Measurements from ENCODE around the gene UBE2V1.

The UBE2V1 gene

GRCh38 chr20:50040432-50041245 is 72.3 kb downstream of the UBE2V1 start:
- DNase-seq: no peak

- no peak for DNase-seq
Measured at GRCh38 chr20:50039706-50040431, 73.1 kb downstream of the UBE2V1 start.

- DNase-seq: peak; percentile 64
Measured at GRCh38 chr20:50038574-50038991, 74.4 kb downstream of the UBE2V1 start.

GRCh38 chr20:50038169-50038568 is 74.8 kb downstream of the UBE2V1 start:
- DNase-seq: no peak

- DNase-seq: no peak
Measured at GRCh38 chr20:50037575-50037974, 75.4 kb downstream of the UBE2V1 start.

- no peak for DNase-seq
Measured at GRCh38 chr20:50037123-50037522, 75.8 kb downstream of the UBE2V1 start.

GRCh38 chr20:50036703-50037102 is 76.2 kb downstream of the UBE2V1 start:
- no peak for DNase-seq

GRCh38 chr20:50034567-50035180 is 78.3 kb downstream of the UBE2V1 start:
- DNase-seq: no peak

- no peak for DNase-seq
Measured at GRCh38 chr20:50032955-50033666, 79.8 kb downstream of the UBE2V1 start.

Data from NCI-H1417 treated with DMSO at 0.1 percent for 48 hours (cell line).